Activated CD8-positive, alpha-beta T cell treated with anti-CD3 and anti-CD28 coated beads for 36 hours (primary cell): ENCODE measurements around the gene TBC1D25. TPM values are rescaled to one million over a fixed set of nuclear protein-coding genes. Genes with fewer than 3 reads are reported as not detected.
A peak's percentile ranks its signal among the peaks of the same experiment; 100 is the strongest.

Source experiments
- ATAC-seq: fragments of 200-7000 bp; cut with Tn5 transposase; one replicate; pipeline ENCODE4 v1.10.0; 2021; ENCODE audit warnings: mild to moderate bottlenecking, moderate library complexity
- CTCF ChIA-PET: fragments of 350-600 bp; sonication (Branson Sonifier 250); formaldehyde crosslinking; loops from one replicate; lab custom pipeline; 2021; ENCODE audit warnings: antibody characterized with exemption; lab: Charles Lee
- POLR2A ChIA-PET: fragments of 350-600 bp; sonication (Branson Sonifier 250); formaldehyde crosslinking; loops from one replicate; lab custom pipeline; 2021; ENCODE audit warnings: antibody characterized with exemption; lab: Charles Lee
- DNase-seq: peaks from one replicate; pipeline ENCODE4 v3.0.0-alpha.2; 2020
- H3K27ac Mint-ChIP-seq: one replicate; pipeline ENCODE4 v1.8.0; 2021; ENCODE audit warnings: mild to moderate bottlenecking, mixed read lengths
- H3K27me3 Mint-ChIP-seq: one replicate; pipeline ENCODE4 v1.8.0; 2021; ENCODE audit warnings: mixed read lengths
- H3K36me3 Mint-ChIP-seq: one replicate; pipeline ENCODE4 v1.8.0; 2021; ENCODE audit warnings: low read depth, mixed read lengths
- H3K4me1 Mint-ChIP-seq: one replicate; pipeline ENCODE4 v1.8.0; 2021; ENCODE audit warnings: low read depth, mixed read lengths
- H3K4me3 Mint-ChIP-seq: one replicate; pipeline ENCODE4 v1.8.0; 2021; ENCODE audit warnings: mild to moderate bottlenecking, moderate library complexity, mixed read lengths
- H3K9me3 Mint-ChIP-seq: one replicate; pipeline ENCODE4 v1.8.0; 2021; ENCODE audit warnings: mixed read lengths
- intact Hi-C: fragments of 100-400 bp; cut with micrococcal nuclease; formaldehyde crosslinking; loops from one replicate; pipeline ENCODE4 v1.10.0; 2022
- total RNA-seq, 2 experiments: library from RNA; stranded (reverse); gene quantifications; one replicate each; pipeline ENCODE4 v1.2.3, GENCODE V29; 2021
- TF ChIP-seq, protein P1 (sequence below): fragments of 200-600 bp; IDR thresholded peaks from one replicate; pipeline ENCODE4 v1.8.0; 2022; ENCODE audit warnings: antibody characterized with exemption, mild to moderate bottlenecking

Gene TBC1D25
- total RNA-seq, 2 experiments from 2014 or later, result 11.4 to 11.9 TPM

GRCh38 chrX:48538641-48539344 lies 721 bp upstream of the TBC1D25 start:
- Mint-ChIP-seq H3K36me3 (peaks cover 6% of the 10 kb centered on the region), H3K9me3 (no peaks in the 10 kb centered on the region), H3K4me3 (peak overlapping the region; percentile 89), H3K27me3 (no peaks in the 10 kb centered on the region), H3K4me1 (peaks cover 14% of the 10 kb centered on the region), H3K27ac (peak overlapping the region; percentile 98)
- intact Hi-C loops, result loop anchor here (5.0 kb wide), 1 partner anchor 34 kb away; the partner anchor contains the start of gene RBM3
- TF ChIP-seq, protein P1, sequence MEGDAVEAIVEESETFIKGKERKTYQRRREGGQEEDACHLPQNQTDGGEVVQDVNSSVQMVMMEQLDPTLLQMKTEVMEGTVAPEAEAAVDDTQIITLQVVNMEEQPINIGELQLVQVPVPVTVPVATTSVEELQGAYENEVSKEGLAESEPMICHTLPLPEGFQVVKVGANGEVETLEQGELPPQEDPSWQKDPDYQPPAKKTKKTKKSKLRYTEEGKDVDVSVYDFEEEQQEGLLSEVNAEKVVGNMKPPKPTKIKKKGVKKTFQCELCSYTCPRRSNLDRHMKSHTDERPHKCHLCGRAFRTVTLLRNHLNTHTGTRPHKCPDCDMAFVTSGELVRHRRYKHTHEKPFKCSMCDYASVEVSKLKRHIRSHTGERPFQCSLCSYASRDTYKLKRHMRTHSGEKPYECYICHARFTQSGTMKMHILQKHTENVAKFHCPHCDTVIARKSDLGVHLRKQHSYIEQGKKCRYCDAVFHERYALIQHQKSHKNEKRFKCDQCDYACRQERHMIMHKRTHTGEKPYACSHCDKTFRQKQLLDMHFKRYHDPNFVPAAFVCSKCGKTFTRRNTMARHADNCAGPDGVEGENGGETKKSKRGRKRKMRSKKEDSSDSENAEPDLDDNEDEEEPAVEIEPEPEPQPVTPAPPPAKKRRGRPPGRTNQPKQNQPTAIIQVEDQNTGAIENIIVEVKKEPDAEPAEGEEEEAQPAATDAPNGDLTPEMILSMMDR, result no peak
- POLR2A ChIA-PET, result interaction anchor here (0.6 to 3.4 kb wide), 10 partner anchors 9 to 376 kb away, joined by 3 to 17 read pairs (median 5); partner anchors contain the start of genes EBP and RBM3
- ATAC-seq (no peak), DNase-seq (no peak)
- CTCF ChIA-PET, result interaction anchor here (1.2 kb wide), 1 partner anchor 11 kb away, joined by 4 read pairs; no protein-coding TSS in a partner anchor

GRCh38 chrX:48540028-48540375 lies 488 bp downstream of the TBC1D25 start:
- POLR2A ChIA-PET, result interaction anchor here (1.0 to 3.4 kb wide), 9 partner anchors 9 to 65 kb away, joined by 3 to 17 read pairs (median 7); partner anchors contain the start of genes EBP and RBM3
- Mint-ChIP-seq H3K4me3 (peak overlapping the region; percentile 89), H3K27me3 (no peaks in the 10 kb centered on the region), H3K4me1 (peaks cover 16% of the 10 kb centered on the region), H3K27ac (peak overlapping the region; percentile 98), H3K36me3 (peaks cover 8% of the 10 kb centered on the region), H3K9me3 (no peaks in the 10 kb centered on the region)
- CTCF ChIA-PET, result interaction anchor here (0.9 kb wide), 1 partner anchor 30 kb away, joined by 3 read pairs; no protein-coding TSS in a partner anchor
- ATAC-seq (peak; percentile 65), DNase-seq (peak; percentile 63)
- intact Hi-C loops, result no loop called here
- TF ChIP-seq, protein P1, result no peak

- TF ChIP-seq, protein P1, result no peak
- ChIA-PET CTCF (no interaction called here), POLR2A (interaction anchor here (1.0 to 3.4 kb wide), 6 partner anchors 9 to 39 kb away, joined by 3 to 17 read pairs (median 10); partner anchors contain the start of genes EBP and RBM3)
- Mint-ChIP-seq H3K36me3 (peaks cover 10% of the 10 kb centered on the region), H3K9me3 (no peaks in the 10 kb centered on the region), H3K27ac (peak overlapping the region; percentile 98), H3K4me1 (peaks cover 16% of the 10 kb centered on the region), H3K27me3 (no peaks in the 10 kb centered on the region), H3K4me3 (peak overlapping the region; percentile 89)
- ATAC-seq (no peak), DNase-seq (no peak)
- intact Hi-C loops, result no loop called here
Measured at GRCh38 chrX:48540480-48540879, 966 bp downstream of the TBC1D25 start.

DNA sequence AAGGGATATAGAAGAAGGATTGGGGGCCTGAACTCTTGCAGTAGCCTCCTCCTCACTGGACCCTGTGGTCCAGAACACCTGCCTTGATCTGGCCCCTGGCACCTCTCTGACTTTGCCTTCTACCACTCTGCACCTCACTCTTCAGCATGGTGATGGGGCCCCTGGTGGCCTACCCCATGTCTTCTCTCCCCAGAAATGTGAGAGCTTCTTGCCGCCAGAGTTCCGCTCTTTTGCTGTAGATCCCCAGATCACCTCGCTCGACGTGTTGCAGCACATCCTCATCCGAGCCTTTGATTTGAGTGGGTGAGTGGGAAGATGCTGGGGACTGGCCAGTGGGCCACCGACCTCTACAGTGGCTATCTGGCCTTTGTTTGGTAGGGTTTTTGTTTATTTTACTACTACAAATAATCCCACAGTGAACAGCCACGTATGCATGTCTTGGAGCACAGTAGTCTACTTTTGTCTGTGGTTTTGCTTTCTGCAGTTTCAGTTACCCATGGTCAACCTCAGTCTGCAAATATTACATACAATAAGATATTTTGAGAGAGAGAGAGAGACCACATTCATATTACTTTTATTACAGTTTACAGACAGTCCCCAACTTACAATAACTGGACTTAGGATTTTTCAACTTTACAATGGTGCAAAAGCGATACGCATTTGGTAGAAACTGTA lies 1.8 kb downstream of the TBC1D25 start:
- CTCF ChIA-PET, result no interaction called here
- peak overlapping the region; percentile 98 for H3K27ac Mint-ChIP-seq
- H3K27me3 Mint-ChIP-seq, result no peaks in the 10 kb centered on the region
- no peak for ATAC-seq
- intact Hi-C loops, result no loop called here
- H3K36me3 Mint-ChIP-seq, result peaks cover 11% of the 10 kb centered on the region
- TF ChIP-seq, protein P1, result no peak
- peaks cover 16% of the 10 kb centered on the region for H3K4me1 Mint-ChIP-seq
- no peak for DNase-seq
- peak overlapping the region; percentile 89 for H3K4me3 Mint-ChIP-seq
- POLR2A ChIA-PET, result interaction anchor here (1.0 kb wide), 1 partner anchor 38 kb away, joined by 3 read pairs; no protein-coding TSS in a partner anchor
- H3K9me3 Mint-ChIP-seq, result no peaks in the 10 kb centered on the region
